SKM-1 treated with dmso at 0.1 percent for 144 hours (cell line): Measurements from ENCODE around the gene NEDD4L.

Experiments used
- DNase-seq: peaks from one replicate; lab custom pipeline; 2025; ENCODE audit not compliant: unreplicated experiment; lab: John Stamatoyannopoulos, UW

The NEDD4L gene

DNA sequence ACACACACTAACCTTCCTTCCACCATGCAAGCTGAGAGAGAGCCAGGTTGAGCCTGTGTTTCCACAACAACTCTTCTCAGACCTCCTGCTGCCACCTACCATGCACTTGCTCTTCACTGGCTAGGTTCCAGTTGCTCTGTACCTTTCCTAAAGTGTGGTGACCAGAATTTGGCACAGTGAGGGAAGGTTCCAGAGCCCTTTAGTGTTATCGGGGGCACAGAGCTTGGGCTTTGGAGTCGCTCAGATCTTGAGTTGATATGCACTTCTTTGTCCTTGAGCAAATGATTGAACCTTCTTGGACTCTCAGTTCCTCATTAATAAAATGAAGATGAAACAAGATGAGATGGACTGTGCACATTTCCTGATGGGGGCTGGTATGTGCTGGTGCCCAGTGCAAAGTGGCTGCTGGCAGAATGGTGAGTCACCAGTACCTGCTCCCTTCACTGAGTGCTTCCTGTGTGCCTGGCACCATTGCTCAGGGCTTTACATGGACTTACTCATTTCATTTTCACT lies 47.1 kb downstream of the NEDD4L start:
- DNase-seq = no peak

GRCh38 chr18:58093311-58093803 lies 49.3 kb downstream of the NEDD4L start:
- no peak for DNase-seq

GRCh38 chr18:58095222-58095621 lies 51.2 kb downstream of the NEDD4L start:
- DNase-seq = no peak

GRCh38 chr18:58095655-58096054 lies 51.6 kb downstream of the NEDD4L start:
- no peak for DNase-seq

DNA sequence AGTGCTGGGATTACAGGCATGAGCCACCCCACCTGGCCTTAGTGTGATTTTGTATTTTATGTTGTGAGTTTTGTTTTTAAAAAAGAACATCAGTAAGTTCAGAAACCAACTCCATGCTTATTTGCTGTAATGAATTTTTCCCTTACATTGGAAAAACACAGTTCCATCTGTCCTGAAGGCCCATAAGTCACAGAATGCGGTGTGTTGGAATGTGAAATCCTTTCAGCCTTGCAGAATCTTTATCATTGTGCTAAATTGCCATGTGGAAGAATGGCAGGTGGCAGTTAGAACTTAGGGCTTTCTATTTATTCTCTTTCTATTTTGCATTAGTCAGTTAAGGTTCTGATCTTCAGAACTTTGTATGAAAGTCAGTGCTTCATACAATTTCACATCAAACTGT lies 52.6 kb downstream of the NEDD4L start:
- DNase-seq = no peak

- no peak for DNase-seq
Measured at GRCh38 chr18:58097121-58097906, 53.3 kb downstream of the NEDD4L start.

DNA sequence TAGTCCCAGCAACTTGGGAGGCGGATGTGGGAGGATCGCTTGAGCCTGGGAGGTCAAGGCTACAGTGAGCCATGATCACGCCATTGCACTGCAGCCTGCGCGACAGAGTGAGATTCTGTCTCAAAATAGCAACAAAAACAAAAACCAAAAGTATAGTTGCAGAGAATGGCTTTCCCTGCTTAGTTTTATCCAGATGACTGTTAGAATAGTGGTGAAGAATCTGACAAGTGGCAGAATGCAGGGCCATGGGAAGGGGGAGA lies 53.8 kb downstream of the NEDD4L start:
- DNase-seq = no peak

GRCh38 chr18:58098706-58099105 lies 54.7 kb downstream of the NEDD4L start:
- no peak for DNase-seq

DNA sequence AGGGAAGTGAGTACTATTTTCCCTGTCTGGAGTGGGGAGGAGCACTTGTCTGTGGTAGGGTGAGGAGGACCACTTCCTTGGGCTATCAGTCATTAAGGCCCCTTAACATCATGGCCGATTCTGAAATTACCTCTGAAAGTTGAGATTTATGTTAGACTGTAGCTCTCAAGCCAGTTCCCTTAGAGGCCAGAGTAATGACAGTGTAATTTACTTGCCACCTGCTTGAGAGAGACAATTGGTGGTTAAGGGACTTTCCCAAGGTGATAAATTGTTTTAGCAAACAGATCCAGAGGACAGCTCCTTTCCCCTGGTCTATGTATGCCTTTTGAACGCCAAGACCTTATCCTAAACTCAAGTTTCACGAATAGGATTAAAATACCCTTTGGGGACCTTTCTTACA lies 56.1 kb downstream of the NEDD4L start:
- no peak for DNase-seq

- DNase-seq = no peak
Measured at GRCh38 chr18:58101291-58101794, 57.3 kb downstream of the NEDD4L start.

GRCh38 chr18:58102018-58102417 lies 58.0 kb downstream of the NEDD4L start:
- DNase-seq = no peak

GRCh38 chr18:58102875-58103274 lies 58.8 kb downstream of the NEDD4L start:
- DNase-seq = no peak

GRCh38 chr18:58103339-58103985 lies 59.4 kb downstream of the NEDD4L start:
- no peak for DNase-seq

DNA sequence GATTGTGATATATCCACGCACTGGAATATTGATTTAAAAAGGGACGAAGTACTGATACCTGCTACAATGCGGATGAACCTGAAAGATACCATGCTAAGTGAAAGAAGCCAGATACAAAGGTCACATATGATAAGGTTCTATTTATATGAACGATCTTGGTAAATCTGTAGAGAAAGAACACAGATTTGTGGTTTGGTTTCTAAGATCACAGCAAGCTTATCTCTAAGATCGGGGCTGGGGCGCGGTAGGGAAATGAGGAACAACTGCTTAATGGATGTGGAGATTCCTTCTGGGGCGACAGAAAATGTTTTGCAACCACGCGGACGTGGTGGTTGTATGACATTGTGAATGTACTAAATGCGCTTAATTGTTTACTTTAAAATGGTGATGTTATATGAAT lies 60.1 kb downstream of the NEDD4L start:
- DNase-seq = peak; percentile 4

- no peak for DNase-seq
Measured at GRCh38 chr18:58105206-58105887, 61.3 kb downstream of the NEDD4L start.

DNA sequence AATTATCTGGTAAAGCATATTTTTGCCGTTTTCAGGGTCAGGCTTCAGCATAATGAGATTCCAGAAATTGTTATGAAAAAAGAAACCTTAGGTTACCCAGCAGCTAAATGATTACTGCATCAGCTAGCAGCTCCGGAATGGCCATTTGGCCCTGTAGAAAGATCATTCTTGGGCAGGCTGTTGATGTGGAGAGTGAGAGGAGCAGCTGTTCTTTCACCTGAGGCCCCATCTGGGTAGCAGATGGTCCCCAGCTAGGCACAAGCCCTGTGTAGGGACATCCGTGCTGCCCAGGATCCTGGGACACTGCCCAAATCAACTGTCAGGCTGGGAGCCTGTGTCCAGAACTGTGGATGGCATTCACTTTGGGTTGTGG lies 61.8 kb downstream of the NEDD4L start:
- DNase-seq = no peak

- DNase-seq = no peak
Measured at GRCh38 chr18:58106289-58107070, 62.5 kb downstream of the NEDD4L start.

- no peak for DNase-seq
Measured at GRCh38 chr18:58109256-58109655, 65.2 kb downstream of the NEDD4L start.

GRCh38 chr18:58110398-58110797 lies 66.4 kb downstream of the NEDD4L start:
- DNase-seq = no peak

GRCh38 chr18:58112174-58112573 lies 68.1 kb downstream of the NEDD4L start:
- no peak for DNase-seq

DNA sequence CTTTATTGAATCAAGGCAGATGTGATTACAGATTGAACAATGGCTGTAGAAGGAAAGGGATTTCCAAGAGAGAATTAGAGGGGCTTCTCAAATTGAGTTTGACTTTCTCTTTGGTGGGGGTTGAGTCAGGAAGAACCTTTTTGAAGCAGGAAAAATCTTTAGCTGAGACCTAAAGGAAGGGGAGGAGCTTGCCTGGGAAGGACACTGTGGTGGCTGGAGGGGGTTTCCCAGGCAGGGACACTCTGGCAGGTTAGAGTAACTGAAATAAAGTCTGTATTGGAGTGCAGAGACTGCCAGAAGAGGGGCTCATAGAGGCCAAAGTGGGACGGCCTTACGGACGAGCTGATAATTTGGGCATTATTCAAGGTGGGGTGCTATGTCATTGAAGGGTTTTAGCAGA lies 69.3 kb downstream of the NEDD4L start:
- no peak for DNase-seq
